HepG2 (cell line): ENCODE results near the gene CTAGE9. TPM values are rescaled to one million over a fixed set of nuclear protein-coding genes. Genes with fewer than 3 reads are reported as not detected.

Source experiments
- ATAC-seq: fragments of 200-7000 bp; cut with Tn5 transposase; 3 replicates; pipeline ENCODE4 v1.9.1; 2020; ENCODE audit warnings: mild to moderate bottlenecking, moderate library complexity
- BruUV-seq: library from RNA; stranded (reverse); fragments of 400-500 nt; replicated peaks from 2 replicates; lab custom pipeline; 2021; lab: Mats Ljungman, UMichigan
- CTCF ChIA-PET: fragments of 300-600 bp; formaldehyde crosslinking; extraction: SDS; loops from one replicate; lab custom pipeline; 2021; ENCODE audit warnings: low total read pairs, inconsistent platforms, low intra/inter-chr PET ratio; lab: Yijun Ruan, JAX
- POLR2A ChIA-PET: fragments of 350-600 bp; sonication (Branson Sonifier 250); formaldehyde crosslinking; loops from one replicate; lab custom pipeline; 2020; ENCODE audit warnings: antibody characterized with exemption, inconsistent platforms; lab: Yijun Ruan, JAX
- DNase-seq: peaks from one replicate; pipeline ENCODE4 v3.0.0-alpha.2; 2015; ENCODE audit warnings: low spot score
- FAIRE-seq: peaks from 3 replicates; lab custom pipeline; 2011; peaks lifted over from hg19 to GRCh38; lab: Jason Lieb, UNC
- H2AFZ ChIP-seq: one replicate; pipeline ENCODE4 v1.6.1; 2011; ENCODE audit warnings: low read length, inconsistent platforms
- H3K27ac ChIP-seq: fragments of 300-600 bp; 3 replicates; pipeline ENCODE4 v1.8.0; 2011; ENCODE audit warnings: mixed run types, mild to moderate bottlenecking, mixed read lengths, low read length, inconsistent platforms; ENCODE audit not compliant: insufficient read depth; ENCODE audit errors: extremely low read length
- H3K27me3 ChIP-seq, 2 experiments: fragments of 200-600 bp in 1 of 2; 2 replicates in 1 of 2; 3 replicates in 1 of 2; pipeline versions ENCODE4 v1.6.0 to v1.8.0; 2011; ENCODE audit warnings: low read length in 2 of 2, mild to moderate bottlenecking in 2 of 2, moderate library complexity in 2 of 2, inconsistent platforms in 1 of 2; ENCODE audit not compliant: insufficient read depth in 2 of 2, control insufficient read depth in 1 of 2
- H3K36me3 ChIP-seq, 2 experiments: fragments of 200-600 bp in 1 of 2; replicated peaks in 1 of 2; 2 replicates in 1 of 2; 3 replicates in 1 of 2; pipeline versions ENCODE4 v1.5.1 to v1.8.0; 2011; ENCODE audit warnings: low read length in 2 of 2, inconsistent platforms in 1 of 2; ENCODE audit not compliant: insufficient read depth in 2 of 2, control insufficient read depth in 1 of 2
- H3K4me1 ChIP-seq: 2 replicates; pipeline ENCODE4 v1.5.1; 2012; ENCODE audit warnings: low read length, inconsistent platforms; ENCODE audit not compliant: insufficient read depth
- H3K4me2 ChIP-seq: 2 replicates; pipeline ENCODE4 v1.6.0; 2011; ENCODE audit warnings: low read depth, low read length, inconsistent platforms
- H3K4me3 ChIP-seq, 3 experiments: fragments of 200-600 bp in 1 of 3; sonication (generic), shearing (Covaris generic) in 1 of 3; replicated peaks in 1 of 3; 2 replicates each; pipeline ENCODE4 v1.5.1; 2011 to 2016; ENCODE audit warnings: low read length in 3 of 3, inconsistent platforms in 2 of 3, low read depth in 2 of 3, mild to moderate bottlenecking in 2 of 3, control low read depth in 1 of 3, mixed read lengths in 1 of 3; ENCODE audit not compliant: insufficient read depth in 1 of 3
- H3K79me2 ChIP-seq: one replicate; pipeline ENCODE4 v1.6.1; 2011; ENCODE audit warnings: low read length, inconsistent platforms; ENCODE audit not compliant: insufficient read depth
- H3K9ac ChIP-seq: 2 replicates; pipeline ENCODE4 v1.6.0; 2011; ENCODE audit warnings: mild to moderate bottlenecking, low read depth, low read length, inconsistent platforms; ENCODE audit not compliant: insufficient read depth
- H3K9me3 ChIP-seq: 2 replicates; pipeline ENCODE4 v1.5.1; 2012; ENCODE audit warnings: mild to moderate bottlenecking, low read length
- H4K20me1 ChIP-seq: 2 replicates; pipeline ENCODE4 v1.6.0; 2011; ENCODE audit warnings: inconsistent platforms, mild to moderate bottlenecking, low read length, moderate library complexity; ENCODE audit not compliant: insufficient read depth
- FOXO4 ChIP-seq: sonication (generic); formaldehyde crosslinking; conservative IDR thresholded peaks from 2 replicates; pipeline ENCODE4 v1.8.1; 2023; ENCODE audit warnings: missing genetic modification reagents
- HOXA5 ChIP-seq: sonication (generic); formaldehyde crosslinking; IDR thresholded peaks from 2 replicates; pipeline ENCODE4 v1.4.0; 2020; ENCODE audit warnings: missing genetic modification reagents
- RORA ChIP-seq: sonication (generic); formaldehyde crosslinking; IDR thresholded peaks from 2 replicates; pipeline ENCODE4 v1.5.0; 2020; ENCODE audit warnings: mild to moderate bottlenecking, missing genetic modification reagents, moderate library complexity
- SATB2 ChIP-seq: sonication (generic); formaldehyde crosslinking; IDR thresholded peaks from 2 replicates; pipeline ENCODE4 v1.5.0; 2020; ENCODE audit warnings: missing genetic modification reagents
- TEAD2 ChIP-seq: sonication (generic); formaldehyde crosslinking; IDR thresholded peaks from 2 replicates; pipeline ENCODE4 v1.9.0; 2021; ENCODE audit warnings: missing genetic modification reagents
- ZBTB4 ChIP-seq: sonication (generic); formaldehyde crosslinking; IDR thresholded peaks from 2 replicates; pipeline ENCODE4 v1.4.0; 2020; ENCODE audit warnings: missing genetic modification reagents, mild to moderate bottlenecking, borderline replicate concordance
- ZBTB46 ChIP-seq: sonication (generic); formaldehyde crosslinking; IDR thresholded peaks from 2 replicates; pipeline ENCODE4 v1.4.0; 2020; ENCODE audit warnings: mild to moderate bottlenecking, missing genetic modification reagents, borderline replicate concordance
- ZFP90 ChIP-seq: sonication (generic); formaldehyde crosslinking; IDR thresholded peaks from 2 replicates; pipeline ENCODE4 v1.8.0; 2022; ENCODE audit warnings: missing genetic modification reagents, mild to moderate bottlenecking, inconsistent platforms, borderline replicate concordance
- ZGPAT ChIP-seq: IDR thresholded peaks from 2 replicates; pipeline ENCODE4 v1.6.1; 2016; ENCODE audit warnings: mild to moderate bottlenecking
- ZNF124 ChIP-seq: sonication (generic); formaldehyde crosslinking; IDR thresholded peaks from 2 replicates; pipeline ENCODE4 v1.4.0; 2020; ENCODE audit warnings: missing genetic modification reagents
- ZNF3 ChIP-seq: IDR thresholded peaks from 2 replicates; pipeline ENCODE4 v1.7.0; 2017; ENCODE audit warnings: inconsistent platforms
- ZNF607 ChIP-seq: sonication (generic); formaldehyde crosslinking; IDR thresholded peaks from 2 replicates; pipeline ENCODE4 v1.5.1; 2020; ENCODE audit warnings: missing genetic modification reagents, mild to moderate bottlenecking, borderline replicate concordance
- ZNF782 ChIP-seq: sonication (generic); formaldehyde crosslinking; IDR thresholded peaks from 2 replicates; pipeline ENCODE4 v1.4.0; 2020; ENCODE audit warnings: missing genetic modification reagents, mild to moderate bottlenecking, borderline replicate concordance
- WGBS: methylation state at CpG from one replicate; pipeline ENCODE4 v1.1.6; 2017; ENCODE audit warnings: low lambda C conversion rate; 5-methylcytosine and 5-hydroxymethylcytosine counted together
- in situ Hi-C: cut with HindIII; loops from 2 replicates; pipeline ENCODE4 v1.10.0; 2017; ENCODE audit warnings: low pct_unique_long_range_greater_than_20kb; ENCODE audit not compliant: extremely low pct_ligation_motif_present
- intact Hi-C: fragments of 100-400 bp; cut with micrococcal nuclease; formaldehyde crosslinking; loops from one replicate; pipeline ENCODE4 v1.10.0; 2022; ENCODE audit not compliant: unreplicated experiment
- polyA plus RNA-seq, 8 experiments: library from polyadenylated mRNA; depleted of rRNA in 3 of 8; stranded (reverse) in 7 of 8; unstranded in 1 of 8; fragments of >200 nt; fragmentation: Illumina TruSeq in 4 of 8; extraction: Trizol in 4 of 8; gene quantifications; 2 replicates each; pipeline versions ENCODE4 v1.2.1 to v1.2.3, GENCODE V29; 2011 to 2016; ENCODE audit warnings: low read depth in 4 of 8, missing spikeins in 1 of 8, mixed read lengths in 1 of 8; ENCODE audit not compliant: insufficient read depth in 1 of 8
- total RNA-seq, 5 experiments: library from RNA; depleted of rRNA; stranded (reverse); fragments of >200 nt; fragmentation: Illumina TruSeq; extraction: Trizol; gene quantifications; 2 replicates each; pipeline ENCODE4 v1.2.3, GENCODE V29; 2016; ENCODE audit warnings: low read depth in 1 of 5

CTAGE9 gene
- total and polyA plus RNA-seq, 2 of the 13 experiments (the other 11 are each of a cell fraction or from before 2014, with no cell fraction given), result not detected

GRCh38 chr6:131755597-131755996 lies 44.8 kb upstream of the CTAGE9 start (continued):
- TF ChIP-seq RORA (CRISPR knock-in tag) (no peak), TEAD2 (CRISPR knock-in tag) (no peak), ZBTB4 (CRISPR knock-in tag) (no peak), FOXO4 (CRISPR knock-in tag) (no peak), ZNF3 (CRISPR knock-in tag) (no peak), SATB2 (CRISPR knock-in tag) (peak; percentile 70; the same call in 1 of the 2 replicates)

GRCh38 chr6:131754715-131755567 lies 44.1 kb upstream of the CTAGE9 start:
- no peaks in the 10 kb centered on the region for H3K36me3 ChIP-seq
- peaks cover 62% of the 10 kb centered on the region for H3K4me1 ChIP-seq
- H3K27me3 ChIP-seq, result no peaks in the 10 kb centered on the region
- peak overlapping the region; percentile 70 for H3K27ac ChIP-seq
- intact Hi-C loops, result loop anchor here (1.0 to 2.0 kb wide), 3 partner anchors 8 to 52 kb away; no protein-coding TSS in a partner anchor
- peak overlapping the region; percentile 55 for H3K9ac ChIP-seq
- ATAC-seq (peak; percentile 99), FAIRE-seq (peak; percentile 77), DNase-seq (peak; percentile 99)
- in situ Hi-C loops, result no loop called here
- BruUV-seq, result no TSS peak
- no peaks in the 10 kb centered on the region for H4K20me1 ChIP-seq
- H3K4me3 ChIP-seq, result peak overlapping the region in 1 of 3 experiments; percentile 8; a peak in 2 of 6 replicates
- H3K79me2 ChIP-seq, result no peaks in the 10 kb centered on the region
- no peaks in the 10 kb centered on the region for H3K9me3 ChIP-seq
- CTCF ChIA-PET, result no interaction called here
- peak overlapping the region; percentile 66 for H3K4me2 ChIP-seq
- POLR2A ChIA-PET, result interaction anchor here (0.7 to 4.0 kb wide), 13 partner anchors 8 to 142 kb away, joined by 3 to 38 read pairs (median 5); no protein-coding TSS in a partner anchor
- no peak overlapping the region for H2AFZ ChIP-seq
- 3% methylated on average over 9 of the region's 9 CpGs for WGBS
- TF ChIP-seq ZGPAT (CRISPR knock-in tag) (peak; percentile 93), ZBTB46 (CRISPR knock-in tag) (no peak), ZNF607 (CRISPR knock-in tag) (peak; percentile 77; the same call in 1 of the 2 replicates), ZNF782 (no peak), HOXA5 (peak; percentile 46; the same call in 1 of the 2 replicates), ZNF124 (CRISPR knock-in tag) (0 out of 2 replicates have a peak, but pooled peaks have one; percentile 53), ZFP90 (CRISPR knock-in tag) (no peak; the same call in 1 of the 2 replicates)
